Measurements from ENCODE around the gene C15orf40. TPM values are rescaled to one million over a fixed set of nuclear protein-coding genes. Genes with fewer than 3 reads are reported as not detected.

The C15orf40 gene
- total RNA-seq, 1 experiment from 2014 or later, result 20.6 TPM

DNA sequence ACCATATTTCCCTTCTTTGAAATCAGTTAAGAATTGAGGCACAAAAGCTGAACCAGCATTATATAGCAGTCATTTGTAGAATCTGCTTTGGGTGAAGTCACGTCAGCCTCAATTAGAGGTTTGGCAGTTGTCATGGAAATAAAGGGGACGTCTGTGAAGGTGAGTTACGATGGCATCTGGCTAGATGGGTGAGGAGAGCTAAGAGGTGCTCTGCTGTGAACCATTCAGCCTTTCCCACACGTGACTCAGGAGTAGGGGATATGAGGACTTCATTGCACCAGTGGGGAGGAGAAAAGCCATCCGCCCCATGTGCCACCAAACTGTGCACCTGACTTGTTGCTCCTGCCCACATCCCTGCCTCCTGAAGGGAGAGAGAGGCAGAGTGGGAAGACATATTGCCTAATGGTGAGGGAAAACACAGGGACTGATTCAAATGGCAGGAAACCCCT is 2.8 kb upstream of the C15orf40 start:
- H3K9me3 ChIP-seq (ENCODE audit: low read depth, low read length, poor library complexity, severe bottlenecking), result no peaks in the 10 kb centered on the region
- TF ChIP-seq, protein P1, sequence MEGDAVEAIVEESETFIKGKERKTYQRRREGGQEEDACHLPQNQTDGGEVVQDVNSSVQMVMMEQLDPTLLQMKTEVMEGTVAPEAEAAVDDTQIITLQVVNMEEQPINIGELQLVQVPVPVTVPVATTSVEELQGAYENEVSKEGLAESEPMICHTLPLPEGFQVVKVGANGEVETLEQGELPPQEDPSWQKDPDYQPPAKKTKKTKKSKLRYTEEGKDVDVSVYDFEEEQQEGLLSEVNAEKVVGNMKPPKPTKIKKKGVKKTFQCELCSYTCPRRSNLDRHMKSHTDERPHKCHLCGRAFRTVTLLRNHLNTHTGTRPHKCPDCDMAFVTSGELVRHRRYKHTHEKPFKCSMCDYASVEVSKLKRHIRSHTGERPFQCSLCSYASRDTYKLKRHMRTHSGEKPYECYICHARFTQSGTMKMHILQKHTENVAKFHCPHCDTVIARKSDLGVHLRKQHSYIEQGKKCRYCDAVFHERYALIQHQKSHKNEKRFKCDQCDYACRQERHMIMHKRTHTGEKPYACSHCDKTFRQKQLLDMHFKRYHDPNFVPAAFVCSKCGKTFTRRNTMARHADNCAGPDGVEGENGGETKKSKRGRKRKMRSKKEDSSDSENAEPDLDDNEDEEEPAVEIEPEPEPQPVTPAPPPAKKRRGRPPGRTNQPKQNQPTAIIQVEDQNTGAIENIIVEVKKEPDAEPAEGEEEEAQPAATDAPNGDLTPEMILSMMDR (conservative IDR thresholded peaks at IDR 0.05; ENCODE audit: low read depth, low read length), result no peak
- TF ChIP-seq EZH2 (IDR thresholded peaks at IDR 0.05; ENCODE audit: borderline replicate concordance, low read depth, low read length, poor library complexity, severe bottlenecking), result no peak
- H3K27ac ChIP-seq (ENCODE audit: low read depth, low read length, poor library complexity, severe bottlenecking), result no peak overlapping the region
- peaks cover 18% of the 10 kb centered on the region for H3K36me3 ChIP-seq (ENCODE audit: insufficient read depth, low read length, poor library complexity, severe bottlenecking)
- no TSS peak for BruUV-seq (replicated peaks)
- ChIA-PET CTCF (no interaction called here), POLR2A (ENCODE audit: low non-redundant PET) (no interaction called here)
- H3K27me3 ChIP-seq (replicated peaks; ENCODE audit: insufficient read depth, low read depth, low read length, poor library complexity), result no peaks in the 10 kb centered on the region
- DNase-seq (ENCODE audit: low spot score), result no peak
- H3K4me1 ChIP-seq (ENCODE audit: insufficient read depth, low read length, poor library complexity, severe bottlenecking), result peaks cover 17% of the 10 kb centered on the region
- intact Hi-C loops (cut with micrococcal nuclease; ENCODE audit: unreplicated experiment), result loop anchor here (5.0 kb wide), 1 partner anchor 93 kb away; the partner anchor contains the start of gene TM6SF1
- no peak overlapping the region for H3K4me3 ChIP-seq (ENCODE audit: low read depth, low read length, poor library complexity, severe bottlenecking)

DNA sequence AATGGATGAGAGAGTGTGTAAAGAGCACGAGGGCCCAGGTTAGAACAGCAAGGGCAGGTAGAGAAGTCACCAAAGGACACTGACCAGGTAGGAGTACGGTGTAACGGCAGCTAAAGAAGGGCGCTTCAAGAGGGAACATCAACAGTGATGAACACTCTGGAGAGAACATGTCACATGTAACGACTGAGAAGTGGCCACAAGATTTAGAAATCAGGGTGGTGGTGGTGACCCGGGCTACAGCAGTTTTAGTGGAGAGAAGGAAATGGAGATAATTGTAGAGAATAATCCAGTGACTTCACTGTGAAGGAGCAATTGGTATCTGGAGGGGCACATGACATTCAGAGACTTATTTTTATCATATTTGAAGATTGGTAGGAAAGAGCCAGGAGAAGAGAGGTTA is 1.2 kb upstream of the C15orf40 start:
- Histone ChIP-seq H3K36me3 (ENCODE audit: insufficient read depth, low read length, poor library complexity, severe bottlenecking) (peaks cover 21% of the 10 kb centered on the region), H3K4me3 (ENCODE audit: low read depth, low read length, poor library complexity, severe bottlenecking) (no peak overlapping the region), H3K27me3 (replicated peaks; ENCODE audit: insufficient read depth, low read depth, low read length, poor library complexity) (no peaks in the 10 kb centered on the region), H3K9me3 (ENCODE audit: low read depth, low read length, poor library complexity, severe bottlenecking) (no peaks in the 10 kb centered on the region), H3K4me1 (ENCODE audit: insufficient read depth, low read length, poor library complexity, severe bottlenecking) (peaks cover 17% of the 10 kb centered on the region), H3K27ac (ENCODE audit: low read depth, low read length, poor library complexity, severe bottlenecking) (no peak overlapping the region)
- intact Hi-C loops (cut with micrococcal nuclease; ENCODE audit: unreplicated experiment), result loop anchor here (5.0 kb wide), 1 partner anchor 95 kb away; the partner anchor contains the start of gene TM6SF1
- no TSS peak for BruUV-seq (replicated peaks)
- POLR2A ChIA-PET (ENCODE audit: low non-redundant PET), result no interaction called here
- CTCF ChIA-PET, result no interaction called here
- no peak for DNase-seq (ENCODE audit: low spot score)
- TF ChIP-seq, protein P1 (conservative IDR thresholded peaks at IDR 0.05; ENCODE audit: low read depth, low read length), result no peak
- TF ChIP-seq EZH2 (IDR thresholded peaks at IDR 0.05; ENCODE audit: borderline replicate concordance, low read depth, low read length, poor library complexity, severe bottlenecking), result no peak

DNA sequence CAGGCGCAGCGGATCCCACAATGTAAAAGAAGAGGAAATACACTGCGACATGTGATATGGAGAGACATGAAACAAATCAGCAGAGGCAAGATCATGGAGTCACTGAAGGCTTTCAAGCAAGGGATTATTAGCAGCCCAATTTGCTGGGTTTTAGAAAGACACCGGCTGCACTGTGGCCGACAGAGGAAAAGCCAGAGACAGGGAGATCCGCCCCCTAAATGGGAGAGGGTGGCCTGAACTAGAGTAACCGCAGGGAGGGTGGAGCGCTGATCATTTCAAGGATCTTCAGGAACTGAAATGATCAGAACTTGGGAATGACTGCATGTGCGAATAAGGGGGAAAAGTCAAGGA is 612 bp upstream of the C15orf40 start:
- peak; percentile 30 for DNase-seq (ENCODE audit: low spot score)
- peak overlapping the region; percentile 62 for H3K27ac ChIP-seq (ENCODE audit: low read depth, low read length, poor library complexity, severe bottlenecking)
- CTCF ChIA-PET, result no interaction called here
- POLR2A ChIA-PET (ENCODE audit: low non-redundant PET), result no interaction called here
- TSS peak; percentile 73 for BruUV-seq (replicated peaks)
- no peaks in the 10 kb centered on the region for H3K9me3 ChIP-seq (ENCODE audit: low read depth, low read length, poor library complexity, severe bottlenecking)
- no peaks in the 10 kb centered on the region for H3K27me3 ChIP-seq (replicated peaks; ENCODE audit: insufficient read depth, low read depth, low read length, poor library complexity)
- TF ChIP-seq, protein P1 (conservative IDR thresholded peaks at IDR 0.05; ENCODE audit: low read depth, low read length), result no peak
- no peak for TF ChIP-seq EZH2 (IDR thresholded peaks at IDR 0.05; ENCODE audit: borderline replicate concordance, low read depth, low read length, poor library complexity, severe bottlenecking)
- intact Hi-C loops (cut with micrococcal nuclease; ENCODE audit: unreplicated experiment), result loop anchor here (5.0 kb wide), 1 partner anchor 95 kb away; the partner anchor contains the start of gene TM6SF1
- H3K4me1 ChIP-seq (ENCODE audit: insufficient read depth, low read length, poor library complexity, severe bottlenecking), result peaks cover 17% of the 10 kb centered on the region
- H3K4me3 ChIP-seq (ENCODE audit: low read depth, low read length, poor library complexity, severe bottlenecking), result peak overlapping the region; percentile 83
- H3K36me3 ChIP-seq (ENCODE audit: insufficient read depth, low read length, poor library complexity, severe bottlenecking), result peaks cover 19% of the 10 kb centered on the region

Measured in A673 (cell line).